ENCODE results near the gene FBXO31.

DNA sequence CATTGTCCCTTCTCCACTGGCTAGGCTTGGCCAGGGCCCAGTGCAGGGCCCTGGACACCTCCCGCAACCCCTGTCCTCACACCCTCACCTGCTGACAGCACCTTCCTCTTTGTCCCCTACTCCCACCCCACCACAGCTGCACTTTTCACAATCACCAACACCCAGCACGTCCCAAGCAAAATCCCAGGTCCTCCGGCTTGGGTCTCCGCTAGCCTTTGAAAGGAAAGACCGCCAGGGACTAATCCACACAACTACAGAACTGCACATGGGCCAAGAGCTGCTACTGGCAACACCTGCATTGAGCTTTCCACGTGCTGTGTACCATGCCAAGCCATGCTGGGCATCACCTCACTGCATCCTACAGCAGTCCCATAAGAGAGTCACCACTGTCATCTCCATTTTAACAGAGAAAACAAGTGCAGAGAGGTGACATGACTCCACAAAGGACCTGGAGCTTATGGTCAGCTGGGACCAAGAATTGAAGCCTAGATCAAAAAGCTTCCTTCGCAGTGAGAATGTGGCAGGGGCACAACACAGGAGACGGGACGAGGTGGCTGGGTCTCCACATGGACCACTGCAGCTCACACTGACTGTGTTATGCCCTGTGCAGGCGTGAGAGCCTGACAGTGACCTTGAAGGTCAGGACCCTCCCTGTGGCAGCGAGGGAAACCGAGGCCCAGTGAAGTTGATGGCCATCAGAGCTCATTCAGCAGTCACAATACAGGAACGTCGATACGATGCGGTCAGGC lies 22.5 kb downstream of the FBXO31 start:
- TF ChIP-seq, protein P1, sequence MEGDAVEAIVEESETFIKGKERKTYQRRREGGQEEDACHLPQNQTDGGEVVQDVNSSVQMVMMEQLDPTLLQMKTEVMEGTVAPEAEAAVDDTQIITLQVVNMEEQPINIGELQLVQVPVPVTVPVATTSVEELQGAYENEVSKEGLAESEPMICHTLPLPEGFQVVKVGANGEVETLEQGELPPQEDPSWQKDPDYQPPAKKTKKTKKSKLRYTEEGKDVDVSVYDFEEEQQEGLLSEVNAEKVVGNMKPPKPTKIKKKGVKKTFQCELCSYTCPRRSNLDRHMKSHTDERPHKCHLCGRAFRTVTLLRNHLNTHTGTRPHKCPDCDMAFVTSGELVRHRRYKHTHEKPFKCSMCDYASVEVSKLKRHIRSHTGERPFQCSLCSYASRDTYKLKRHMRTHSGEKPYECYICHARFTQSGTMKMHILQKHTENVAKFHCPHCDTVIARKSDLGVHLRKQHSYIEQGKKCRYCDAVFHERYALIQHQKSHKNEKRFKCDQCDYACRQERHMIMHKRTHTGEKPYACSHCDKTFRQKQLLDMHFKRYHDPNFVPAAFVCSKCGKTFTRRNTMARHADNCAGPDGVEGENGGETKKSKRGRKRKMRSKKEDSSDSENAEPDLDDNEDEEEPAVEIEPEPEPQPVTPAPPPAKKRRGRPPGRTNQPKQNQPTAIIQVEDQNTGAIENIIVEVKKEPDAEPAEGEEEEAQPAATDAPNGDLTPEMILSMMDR (IDR thresholded peaks at IDR 0.05) = no peak
- TF ChIP-seq POLR2A (IDR thresholded peaks at IDR 0.05) = no peak
